ENCODE data around the gene SEMA3D. TPM values are rescaled to one million over a fixed set of nuclear protein-coding genes. Genes with fewer than 3 reads are reported as not detected.

The SEMA3D gene
- total RNA-seq, 4 donors from 2014 or later, result 0.06 to 3.8 (median 0.14) TPM

GRCh38 chr7:85065888-85066485, 120.9 kb downstream of the SEMA3D start:
- intact Hi-C loops (cut with DNase I), result no loop called here
- H3K36me3 ChIP-seq, result no peaks in the 10 kb centered on the region
- H3K27me3 ChIP-seq, result no peaks in the 10 kb centered on the region
- H3K4me1 ChIP-seq, result no peaks in the 10 kb centered on the region
- H3K4me3 ChIP-seq, result no peak overlapping the region
- TF ChIP-seq POLR2A (IDR thresholded peaks at IDR 0.05) (no peak), CTCF (IDR thresholded peaks at IDR 0.05) (no peak)
- no peak for DNase-seq
- H3K27ac ChIP-seq, result no peak overlapping the region
- no peaks in the 10 kb centered on the region for H3K9me3 ChIP-seq

- Histone ChIP-seq H3K27ac (no peak overlapping the region), H3K36me3 (no peaks in the 10 kb centered on the region), H3K4me3 (no peak overlapping the region), H3K27me3 (no peaks in the 10 kb centered on the region), H3K9me3 (no peaks in the 10 kb centered on the region), H3K4me1 (no peaks in the 10 kb centered on the region)
- DNase-seq, result no peak
- 56 to 59% methylated on average over 1 of the region's 1 CpG for WGBS, 2 donors
- TF ChIP-seq POLR2A (IDR thresholded peaks at IDR 0.05), result no peak
- TF ChIP-seq CTCF (IDR thresholded peaks at IDR 0.05), result no peak
- intact Hi-C loops (cut with DNase I), result no loop called here
These were observed 121.5 kb downstream of the SEMA3D start for GRCh38 chr7:85065306-85065705.

- intact Hi-C loops (cut with DNase I), result no loop called here
- Histone ChIP-seq H3K36me3 (no peaks in the 10 kb centered on the region), H3K27me3 (no peaks in the 10 kb centered on the region), H3K4me3 (no peak overlapping the region), H3K4me1 (no peaks in the 10 kb centered on the region), H3K9me3 (no peaks in the 10 kb centered on the region), H3K27ac (no peak overlapping the region)
- TF ChIP-seq CTCF (IDR thresholded peaks at IDR 0.05), result no peak
- no peak for TF ChIP-seq POLR2A (IDR thresholded peaks at IDR 0.05)
- DNase-seq, result no peak
- 57 to 75% methylated on average over 1 of the region's 1 CpG for WGBS, 2 donors
These were observed 124.2 kb downstream of the SEMA3D start for GRCh38 chr7:85062651-85063050.

GRCh38 chr7:85061456-85061855, 125.4 kb downstream of the SEMA3D start:
- no peaks in the 10 kb centered on the region for H3K27me3 ChIP-seq
- no peaks in the 10 kb centered on the region for H3K4me1 ChIP-seq
- no peaks in the 10 kb centered on the region for H3K36me3 ChIP-seq
- DNase-seq, result no peak
- intact Hi-C loops (cut with DNase I), result no loop called here
- H3K27ac ChIP-seq, result no peak overlapping the region
- H3K4me3 ChIP-seq, result no peak overlapping the region
- TF ChIP-seq CTCF (IDR thresholded peaks at IDR 0.05), result no peak
- TF ChIP-seq POLR2A (IDR thresholded peaks at IDR 0.05), result no peak
- WGBS, 2 donors, result 61 to 68% methylated on average over 2 of the region's 2 CpGs
- no peaks in the 10 kb centered on the region for H3K9me3 ChIP-seq

- Histone ChIP-seq H3K4me3 (no peak overlapping the region), H3K9me3 (no peaks in the 10 kb centered on the region), H3K36me3 (no peaks in the 10 kb centered on the region), H3K27me3 (no peaks in the 10 kb centered on the region), H3K27ac (no peak overlapping the region), H3K4me1 (no peaks in the 10 kb centered on the region)
- no peak for DNase-seq
- TF ChIP-seq POLR2A (IDR thresholded peaks at IDR 0.05) (no peak), CTCF (IDR thresholded peaks at IDR 0.05) (no peak)
- intact Hi-C loops (cut with DNase I), result no loop called here
- 82 to 90% methylated on average over 2 of the region's 2 CpGs for WGBS, 2 donors
These were observed 126.2 kb downstream of the SEMA3D start for GRCh38 chr7:85060696-85061095.

All from esophagus squamous epithelium (tissue), 5 donors.